Fibroblast of lung (primary cell): Measurements from ENCODE around the gene ICE1. TPM values are rescaled to one million over a fixed set of nuclear protein-coding genes. Genes with fewer than 3 reads are reported as not detected.

Experiments
- DNase-seq, 2 donors: peaks; one replicate each; pipeline versions ENCODE4 v3.0.0 to v3.0.0-alpha.2; 2010; ENCODE audit warnings: low read depth in 2 of 2
- H2AFZ ChIP-seq: 2 replicates; pipeline ENCODE4 v1.5.1; 2012; ENCODE audit warnings: low read length, control low read depth, inconsistent platforms
- H3K27ac ChIP-seq: 2 replicates; pipeline ENCODE4 v1.5.1; 2011; ENCODE audit warnings: low read length, control low read depth; ENCODE audit not compliant: insufficient read depth
- H3K27me3 ChIP-seq: 2 replicates; pipeline ENCODE4 v1.5.1; 2011; ENCODE audit warnings: mild to moderate bottlenecking, low read length; ENCODE audit not compliant: control insufficient read depth, insufficient read depth
- H3K36me3 ChIP-seq: 2 replicates; pipeline ENCODE4 v1.5.1; 2011; ENCODE audit warnings: low read length; ENCODE audit not compliant: control insufficient read depth, insufficient read depth
- H3K4me1 ChIP-seq: 2 replicates; pipeline ENCODE4 v1.5.1; 2011; ENCODE audit warnings: low read length; ENCODE audit not compliant: control insufficient read depth, insufficient read depth; ENCODE audit errors: extremely low read depth
- H3K4me2 ChIP-seq: 2 replicates; pipeline ENCODE4 v1.5.1; 2011; ENCODE audit warnings: low read length, control low read depth; ENCODE audit not compliant: insufficient read depth; ENCODE audit errors: extremely low read depth
- H3K4me3 ChIP-seq, 4 experiments: fragments of 200-600 bp in 1 of 4; sonication (generic) in 1 of 4; replicated peaks in 1 of 4; 2 replicates each; pipeline ENCODE4 v1.5.1; 2011 to 2016; ENCODE audit warnings: low read length in 4 of 4, low read depth in 3 of 4, mild to moderate bottlenecking in 3 of 4, control low read depth in 2 of 4, inconsistent platforms in 1 of 4, mixed read lengths in 1 of 4; ENCODE audit not compliant: insufficient read depth in 1 of 4; ENCODE audit errors: control extremely low read depth in 1 of 4
- H3K79me2 ChIP-seq: 2 replicates; pipeline ENCODE4 v1.5.1; 2012; ENCODE audit warnings: mild to moderate bottlenecking, low read length, inconsistent platforms; ENCODE audit not compliant: control insufficient read depth, insufficient read depth
- H3K9ac ChIP-seq: 2 replicates; pipeline ENCODE4 v1.5.1; 2011; ENCODE audit warnings: mild to moderate bottlenecking, low read length, control low read depth; ENCODE audit not compliant: insufficient read depth
- H3K9me3 ChIP-seq: 2 replicates; pipeline ENCODE4 v1.5.1; 2012; ENCODE audit warnings: low read depth, low read length; ENCODE audit not compliant: control insufficient read depth, insufficient read depth
- H4K20me1 ChIP-seq: 2 replicates; pipeline ENCODE4 v1.5.1; 2011; ENCODE audit warnings: low read length; ENCODE audit not compliant: control insufficient read depth, insufficient read depth; ENCODE audit errors: extremely low read depth
- CTCF ChIP-seq, 2 donors: IDR thresholded peaks in 1 of 2; conservative IDR thresholded peaks in 1 of 2; 1 replicate in 1 of 2; 2 replicates in 1 of 2; pipeline ENCODE4 v1.5.1; 2011 to 2012; ENCODE audit warnings: low read length in 2 of 2, control low read depth in 1 of 2, inconsistent platforms in 1 of 2, low read depth in 1 of 2, mild to moderate bottlenecking in 1 of 2
- EZH2 ChIP-seq: IDR thresholded peaks from 2 replicates; pipeline ENCODE4 v1.5.1; 2012; ENCODE audit warnings: low read length, control low read depth, mild to moderate bottlenecking; ENCODE audit errors: missing control alignments
- polyA plus RNA-seq, 2 donors: library from polyadenylated mRNA; depleted of rRNA in 1 of 2; stranded (reverse) in 1 of 2; unstranded in 1 of 2; fragments of >200 nt; gene quantifications; 2 replicates each; pipeline ENCODE4 v1.2.1, GENCODE V29; 2011 to 2012; ENCODE audit warnings: missing spikeins in 1 of 2
- total RNA-seq: library from RNA; depleted of rRNA; stranded (reverse); fragments of >200 nt; gene quantifications from 2 replicates; pipeline ENCODE4 v1.2.1, GENCODE V29; 2014

ICE1 gene
- total and polyA plus RNA-seq, 2 donors (not counting 1 experiment from before 2014, with no cell fraction given), result 17.6 to 24.4 TPM

GRCh38 chr5:5521478-5521877, 99.0 kb downstream of the ICE1 start:
- TF ChIP-seq EZH2 (no peak), CTCF (conservative IDR thresholded peaks at IDR 0.05 in 1 of 2, IDR thresholded peaks at IDR 0.05 in 1 of 2; ENCODE audit: low read depth in 1 of 2, low read length in 2 of 2) (no peak)
- H3K27me3 ChIP-seq, result no peaks in the 10 kb centered on the region
- H3K79me2 ChIP-seq, result no peaks in the 10 kb centered on the region
- H3K4me1 ChIP-seq, result no peaks in the 10 kb centered on the region
- no peaks in the 10 kb centered on the region for H3K36me3 ChIP-seq
- H3K9ac ChIP-seq, result no peak overlapping the region
- H3K4me3 ChIP-seq, result no peak overlapping the region
- no peak overlapping the region for H2AFZ ChIP-seq
- no peak overlapping the region for H3K27ac ChIP-seq
- H4K20me1 ChIP-seq, result no peaks in the 10 kb centered on the region
- H3K9me3 ChIP-seq, result no peaks in the 10 kb centered on the region
- no peak for DNase-seq
- H3K4me2 ChIP-seq, result no peak overlapping the region

- Histone ChIP-seq H2AFZ (no peak overlapping the region), H3K4me2 (no peak overlapping the region), H3K36me3 (no peaks in the 10 kb centered on the region), H3K4me1 (no peaks in the 10 kb centered on the region), H4K20me1 (no peaks in the 10 kb centered on the region), H3K9me3 (no peaks in the 10 kb centered on the region), H3K4me3 (no peak overlapping the region), H3K27me3 (no peaks in the 10 kb centered on the region), H3K27ac (no peak overlapping the region), H3K79me2 (no peaks in the 10 kb centered on the region), H3K9ac (no peak overlapping the region)
- TF ChIP-seq EZH2, result no peak
- TF ChIP-seq CTCF (conservative IDR thresholded peaks at IDR 0.05 in 1 of 2, IDR thresholded peaks at IDR 0.05 in 1 of 2; ENCODE audit: low read depth in 1 of 2, low read length in 2 of 2), result no peak
- no peak for DNase-seq
Measured at GRCh38 chr5:5522336-5522735, 99.9 kb downstream of the ICE1 start.

- no peak overlapping the region for H3K4me2 ChIP-seq
- no peaks in the 10 kb centered on the region for H3K36me3 ChIP-seq
- no peaks in the 10 kb centered on the region for H3K9me3 ChIP-seq
- peak in 1 of 2 donors; percentile 0 for DNase-seq
- H3K4me3 ChIP-seq, result no peak overlapping the region
- no peak overlapping the region for H3K27ac ChIP-seq
- H3K9ac ChIP-seq, result no peak overlapping the region
- no peaks in the 10 kb centered on the region for H3K4me1 ChIP-seq
- no peaks in the 10 kb centered on the region for H4K20me1 ChIP-seq
- no peak overlapping the region for H2AFZ ChIP-seq
- TF ChIP-seq CTCF (conservative IDR thresholded peaks at IDR 0.05 in 1 of 2, IDR thresholded peaks at IDR 0.05 in 1 of 2; ENCODE audit: low read depth in 1 of 2, low read length in 2 of 2) (no peak), EZH2 (no peak)
- H3K79me2 ChIP-seq, result no peaks in the 10 kb centered on the region
- H3K27me3 ChIP-seq, result no peaks in the 10 kb centered on the region
Measured at GRCh38 chr5:5523066-5523505, 100.6 kb downstream of the ICE1 start.
